B cell (primary cell): ENCODE results near the gene PER1. TPM values are rescaled to one million over a fixed set of nuclear protein-coding genes. Genes with fewer than 3 reads are reported as not detected.

Experiments
- ATAC-seq: fragments of 200-7000 bp; cut with Tn5 transposase; one replicate; pipeline ENCODE4 v1.10.0; 2021; ENCODE audit warnings: low read depth, mild to moderate bottlenecking, moderate number of reproducible peaks, moderate library complexity
- CTCF ChIA-PET: fragments of 350-600 bp; sonication (Branson Sonifier 250); formaldehyde crosslinking; loops from one replicate; lab custom pipeline; 2021; ENCODE audit warnings: antibody characterized with exemption, inconsistent platforms; lab: Charles Lee
- POLR2A ChIA-PET: fragments of 350-600 bp; sonication (Branson Sonifier 250); formaldehyde crosslinking; loops from one replicate; lab custom pipeline; 2021; ENCODE audit warnings: antibody characterized with exemption; lab: Charles Lee
- DNase-seq: peaks from one replicate; pipeline ENCODE4 v3.0.0; 2013
- H2AFZ ChIP-seq: 2 replicates; pipeline ENCODE4 v1.6.1; 2012; ENCODE audit warnings: mild to moderate bottlenecking, low read depth, low read length; ENCODE audit not compliant: insufficient read depth, poor library complexity, severe bottlenecking
- H3K27ac ChIP-seq, 2 donors: 1 replicate in 1 of 2; 2 replicates in 1 of 2; pipeline ENCODE4 v1.5.1; 2012 to 2013; ENCODE audit warnings: low read length in 2 of 2, mild to moderate bottlenecking in 2 of 2, moderate library complexity in 1 of 2
- H3K27me3 ChIP-seq, 4 experiments: fragments of 200-600 bp in 1 of 4; sonication (generic) in 1 of 4; replicated peaks in 1 of 4; 1 replicate in 2 of 4; 2 replicates in 2 of 4; pipeline versions ENCODE4 v1.6.1 to v1.7.0; 2013 to 2016; ENCODE audit warnings: low read length in 3 of 4, mild to moderate bottlenecking in 2 of 4, mixed read lengths in 1 of 4, moderate library complexity in 1 of 4; ENCODE audit not compliant: insufficient read depth in 4 of 4, control insufficient read depth in 3 of 4; ENCODE audit errors: control extremely low read depth in 1 of 4
- H3K36me3 ChIP-seq, 2 experiments: replicated peaks in 1 of 2; 1 replicate in 1 of 2; 2 replicates in 1 of 2; pipeline versions ENCODE4 v1.6.1 to v1.7.1; 2013; ENCODE audit warnings: low read length in 1 of 2; ENCODE audit not compliant: insufficient read depth in 2 of 2, control insufficient read depth in 1 of 2; ENCODE audit errors: control extremely low read depth in 1 of 2, extremely low read depth in 1 of 2
- H3K4me1 ChIP-seq, 2 donors: fragments of 200-600 bp in 1 of 2; sonication (generic) in 1 of 2; 1 replicate in 1 of 2; 2 replicates in 1 of 2; pipeline versions ENCODE4 v1.5.1 to v1.6.1; 2013 to 2017; ENCODE audit warnings: low read length in 2 of 2; ENCODE audit not compliant: control insufficient read depth in 2 of 2, insufficient read depth in 2 of 2
- H3K4me2 ChIP-seq: replicated peaks from 2 replicates; pipeline ENCODE3; 2012; ENCODE audit warnings: mild to moderate bottlenecking, low read depth, low read length; ENCODE audit not compliant: poor library complexity, severe bottlenecking
- H3K4me3 ChIP-seq, 5 experiments: fragments of 200-600 bp in 1 of 5; sonication (generic) in 1 of 5; 1 replicate in 3 of 5; 2 replicates in 2 of 5; pipeline versions ENCODE4 v1.5.1 to v1.7.0; 2011 to 2016; ENCODE audit warnings: low read length in 4 of 5, mild to moderate bottlenecking in 4 of 5, low read depth in 2 of 5, control low read depth in 1 of 5, moderate library complexity in 1 of 5; ENCODE audit not compliant: insufficient read depth in 1 of 5; ENCODE audit errors: control extremely low read depth in 1 of 5, extremely low read depth in 1 of 5
- H3K79me2 ChIP-seq: fragments of 200-600 bp; sonication (generic); one replicate; pipeline ENCODE4 v1.6.0; 2016; ENCODE audit warnings: low read length; ENCODE audit not compliant: control insufficient read depth, insufficient read depth
- H3K9ac ChIP-seq: fragments of 200-600 bp; sonication (generic); 2 replicates; pipeline ENCODE4 v1.6.1; 2017; ENCODE audit warnings: mild to moderate bottlenecking, low read length, moderate library complexity
- H3K9me3 ChIP-seq, 3 donors: one replicate each; pipeline versions ENCODE4 v1.6.1 to v1.7.1; 2013; ENCODE audit warnings: low read length in 2 of 3; ENCODE audit not compliant: control insufficient read depth in 2 of 3, insufficient read depth in 1 of 3; ENCODE audit errors: control extremely low read depth in 1 of 3
- H4K20me1 ChIP-seq: 2 replicates; pipeline ENCODE4 v1.6.0; 2012; ENCODE audit warnings: mild to moderate bottlenecking, low read length; ENCODE audit not compliant: insufficient read depth, control insufficient read depth, poor library complexity, severe bottlenecking
- H3K27ac Mint-ChIP-seq: one replicate; pipeline ENCODE4 v1.8.0; 2021; ENCODE audit warnings: mixed read lengths
- H3K27me3 Mint-ChIP-seq: one replicate; pipeline ENCODE4 v1.8.0; 2021; ENCODE audit warnings: mixed read lengths
- H3K4me1 Mint-ChIP-seq: one replicate; pipeline ENCODE4 v1.8.0; 2021; ENCODE audit warnings: mixed read lengths
- H3K4me3 Mint-ChIP-seq: one replicate; pipeline ENCODE4 v1.8.0; 2021; ENCODE audit warnings: mixed read lengths
- H3K9me3 Mint-ChIP-seq: one replicate; pipeline ENCODE4 v1.8.0; 2022; ENCODE audit warnings: mixed read lengths; ENCODE audit not compliant: insufficient read depth
- CTCF ChIP-seq: fragments of 200-600 bp; IDR thresholded peaks from one replicate; pipeline ENCODE4 v1.8.0; 2022; ENCODE audit warnings: antibody characterized with exemption, mild to moderate bottlenecking
- EZH2 ChIP-seq: IDR thresholded peaks from 2 replicates; pipeline ENCODE4 v1.6.1; 2012; ENCODE audit warnings: borderline replicate concordance, low read depth, mild to moderate bottlenecking, moderate library complexity, low read length; ENCODE audit not compliant: insufficient read depth, poor library complexity, severe bottlenecking
- WGBS: methylation state at CpG from one replicate; pipeline ENCODE4 v1.1.5; 2013; ENCODE audit warnings: missing lambda C conversion rate; ENCODE audit not compliant: insufficient coverage; 5-methylcytosine and 5-hydroxymethylcytosine counted together
- intact Hi-C: fragments of 100-400 bp; cut with micrococcal nuclease; formaldehyde crosslinking; loops from one replicate; pipeline ENCODE4 v1.10.0; 2022
- polyA plus RNA-seq: library from polyadenylated mRNA; depleted of rRNA; stranded (reverse); fragments of >200 nt; gene quantifications from 2 replicates; pipeline ENCODE4 v1.2.3, GENCODE V29; 2012
- total RNA-seq, 2 donors: library from RNA; stranded (reverse); fragments of 120-200 nt in 1 of 2; gene quantifications; 1 replicate in 1 of 2; 2 replicates in 1 of 2; pipeline versions ENCODE4 v1.2.3 to v1.2.4, GENCODE V29; 2013 to 2022

Gene PER1
- total and polyA plus RNA-seq, 2 donors (not counting 1 experiment from before 2014, with no cell fraction given), result 120 to 176 TPM

DNA sequence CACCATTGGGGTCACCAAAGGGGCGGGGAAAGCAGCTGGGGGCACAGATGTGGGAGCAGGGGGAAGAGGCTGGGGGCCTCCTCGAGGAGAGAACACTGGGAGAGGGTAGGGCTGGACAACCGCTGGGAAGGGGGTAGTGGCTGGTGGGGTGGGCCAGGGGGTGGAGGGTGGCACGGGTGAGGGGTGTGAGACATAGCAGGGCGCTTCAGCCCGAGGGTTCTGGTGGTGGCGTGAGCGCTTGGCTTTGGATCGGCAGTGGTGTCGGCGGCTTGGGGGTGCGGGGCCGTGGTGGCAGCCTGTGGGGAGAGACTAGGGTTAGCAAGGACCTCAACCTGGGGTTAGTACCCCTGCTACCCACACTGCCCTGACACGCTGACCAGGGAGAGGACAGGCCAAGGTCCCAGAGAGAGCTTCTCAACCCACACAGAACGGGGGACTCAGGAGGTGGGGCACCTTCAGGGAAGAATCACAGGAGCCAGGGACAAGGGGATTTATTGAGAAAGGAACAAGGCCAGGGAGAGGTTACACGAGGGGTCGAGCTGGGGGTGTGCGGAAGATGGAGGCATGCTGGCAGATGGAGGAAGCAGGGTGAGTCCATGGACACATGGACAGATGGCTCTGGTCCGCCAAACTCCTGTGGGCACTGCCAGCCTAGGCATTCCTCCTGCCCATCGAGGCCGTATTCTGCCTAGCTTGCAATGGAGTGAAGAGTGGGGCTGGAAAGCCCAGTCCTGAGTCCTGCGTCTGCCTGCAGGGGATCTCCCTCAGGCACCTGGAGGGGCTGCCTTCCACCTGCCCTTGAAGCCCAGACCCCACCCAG lies 8.4 kb downstream of the PER1 start:
- H3K4me3 Mint-ChIP-seq, result no peak overlapping the region
- POLR2A ChIA-PET, result interaction anchor here (0.5 to 1.4 kb wide), 2 partner anchors 13 to 96 kb away, joined by 3 to 6 read pairs; no protein-coding TSS in a partner anchor

More for the DNA sequence above, 8.4 kb downstream of the PER1 start:
- Histone ChIP-seq H3K36me3 (peaks cover 0 to 71% of the 10 kb centered on the region in 2 experiments), H3K27ac (no peak overlapping the region), H3K4me1 (peaks cover 5 to 8% of the 10 kb centered on the region in 2 donors), H3K4me2 (no peak overlapping the region), H3K4me3 (no peak overlapping the region), H3K9ac (no peak overlapping the region), H3K9me3 (no peaks in the 10 kb centered on the region), H4K20me1 (peaks cover 15% of the 10 kb centered on the region), H3K79me2 (peaks cover 12% of the 10 kb centered on the region), H3K27me3 (no peaks in the 10 kb centered on the region), H2AFZ (no peak overlapping the region)
- peak; percentile 50 for DNase-seq
- Mint-ChIP-seq H3K27ac (no peak overlapping the region), H3K27me3 (no peaks in the 10 kb centered on the region), H3K4me1 (peaks cover 6% of the 10 kb centered on the region), H3K9me3 (no peaks in the 10 kb centered on the region)
- no peak for ATAC-seq
- no peak for TF ChIP-seq CTCF
- TF ChIP-seq EZH2, result no peak
- intact Hi-C loops, result no loop called here
- CTCF ChIA-PET, result no interaction called here
- 97% methylated on average over 17 of the region's 22 CpGs for WGBS
